ENCODE measurements around the gene SEC16A.
"Not testable (repeated sequence)": the region's sequence is repeated elsewhere in the genome, so short reads cannot be mapped to it uniquely, and the experiment has no call there.

Gene SEC16A

DNA sequence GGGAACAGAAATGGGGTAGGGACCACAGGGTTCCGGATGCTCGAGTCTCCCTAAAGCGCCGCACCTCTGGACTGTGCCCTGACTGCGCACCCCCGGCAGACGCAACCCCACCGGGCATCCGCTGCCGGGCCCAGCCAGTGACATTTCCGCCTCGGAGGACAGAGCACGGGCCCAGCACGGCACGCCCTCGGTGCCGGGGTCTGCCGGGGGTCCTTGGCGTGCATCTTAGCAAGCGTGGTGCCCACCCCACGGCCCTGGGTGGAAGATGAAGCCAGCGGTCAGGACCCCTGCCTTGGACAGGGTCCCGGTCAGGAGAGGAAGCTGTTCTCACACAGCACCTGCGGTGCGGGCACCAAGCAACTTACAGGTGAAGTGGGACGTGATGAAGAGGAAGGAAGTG lies 50.2 kb downstream of the SEC16A start:
- peaks cover 6% of the 10 kb centered on the region for H3K4me1 ChIP-seq (ENCODE audit: control insufficient read depth, insufficient read depth, low read length, poor library complexity, severe bottlenecking)
- H3K36me3 ChIP-seq (ENCODE audit: control insufficient read depth, insufficient read depth, low read length), result peaks cover 36% of the 10 kb centered on the region
- H3K27me3 ChIP-seq (replicated peaks; ENCODE audit: control insufficient read depth, insufficient read depth, low read length, poor library complexity, severe bottlenecking), result no peaks in the 10 kb centered on the region
- no peak for DNase-seq
- H3K4me3 ChIP-seq (ENCODE audit: insufficient read depth, low read depth, low read length, poor library complexity, severe bottlenecking), result no peak overlapping the region
- no peak overlapping the region for H3K27ac ChIP-seq (ENCODE audit: insufficient read depth, low read length, poor library complexity, severe bottlenecking)
- H3K9me3 ChIP-seq (ENCODE audit: control insufficient read depth, low read length), result no peaks in the 10 kb centered on the region

GRCh38 chr9:136431782-136432350 lies 51.0 kb downstream of the SEC16A start:
- Histone ChIP-seq H3K4me3 (ENCODE audit: insufficient read depth, low read depth, low read length, poor library complexity, severe bottlenecking) (no peak overlapping the region), H3K27ac (ENCODE audit: insufficient read depth, low read length, poor library complexity, severe bottlenecking) (no peak overlapping the region), H3K4me1 (ENCODE audit: control insufficient read depth, insufficient read depth, low read length, poor library complexity, severe bottlenecking) (no peaks in the 10 kb centered on the region), H3K27me3 (replicated peaks; ENCODE audit: control insufficient read depth, insufficient read depth, low read length, poor library complexity, severe bottlenecking) (no peaks in the 10 kb centered on the region), H3K36me3 (ENCODE audit: control insufficient read depth, insufficient read depth, low read length) (peaks cover 36% of the 10 kb centered on the region), H3K9me3 (ENCODE audit: control insufficient read depth, low read length) (no peaks in the 10 kb centered on the region)
- no peak for DNase-seq

DNA sequence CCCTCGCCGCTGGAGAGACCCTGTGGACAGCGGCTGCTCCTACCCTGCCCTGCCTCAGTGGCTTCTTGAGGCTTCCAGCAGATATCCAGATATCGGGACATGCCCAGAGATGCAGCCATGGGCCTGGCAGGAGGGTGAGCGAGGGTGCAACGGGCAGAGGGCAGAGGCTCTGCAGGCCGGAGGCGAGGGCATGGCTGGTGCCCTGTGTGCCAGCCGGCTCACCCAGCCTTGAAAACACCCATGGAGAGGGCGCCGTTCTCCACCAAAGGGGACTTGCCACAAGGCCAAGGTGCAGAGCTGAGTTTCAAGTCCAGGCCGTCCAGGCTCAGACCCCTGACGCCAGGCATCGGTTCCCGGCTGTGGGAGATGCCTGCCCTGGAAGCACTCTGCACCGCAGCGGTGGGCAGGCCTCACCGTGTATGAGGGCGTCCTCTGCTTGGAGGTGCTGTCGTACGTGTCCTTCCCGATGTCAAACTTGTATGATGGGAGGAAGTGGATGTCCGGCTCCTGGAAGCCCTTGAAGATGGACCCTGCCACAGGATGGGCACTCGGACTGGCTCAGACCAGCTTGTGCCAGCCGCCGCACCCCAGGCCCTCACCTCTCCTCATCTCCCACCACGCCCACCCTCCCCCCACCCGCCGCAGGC lies 52.1 kb downstream of the SEC16A start:
- peaks cover 36% of the 10 kb centered on the region for H3K36me3 ChIP-seq (ENCODE audit: control insufficient read depth, insufficient read depth, low read length)
- H3K4me3 ChIP-seq (ENCODE audit: insufficient read depth, low read depth, low read length, poor library complexity, severe bottlenecking), result no peak overlapping the region
- no peaks in the 10 kb centered on the region for H3K27me3 ChIP-seq (replicated peaks; ENCODE audit: control insufficient read depth, insufficient read depth, low read length, poor library complexity, severe bottlenecking)

DNA sequence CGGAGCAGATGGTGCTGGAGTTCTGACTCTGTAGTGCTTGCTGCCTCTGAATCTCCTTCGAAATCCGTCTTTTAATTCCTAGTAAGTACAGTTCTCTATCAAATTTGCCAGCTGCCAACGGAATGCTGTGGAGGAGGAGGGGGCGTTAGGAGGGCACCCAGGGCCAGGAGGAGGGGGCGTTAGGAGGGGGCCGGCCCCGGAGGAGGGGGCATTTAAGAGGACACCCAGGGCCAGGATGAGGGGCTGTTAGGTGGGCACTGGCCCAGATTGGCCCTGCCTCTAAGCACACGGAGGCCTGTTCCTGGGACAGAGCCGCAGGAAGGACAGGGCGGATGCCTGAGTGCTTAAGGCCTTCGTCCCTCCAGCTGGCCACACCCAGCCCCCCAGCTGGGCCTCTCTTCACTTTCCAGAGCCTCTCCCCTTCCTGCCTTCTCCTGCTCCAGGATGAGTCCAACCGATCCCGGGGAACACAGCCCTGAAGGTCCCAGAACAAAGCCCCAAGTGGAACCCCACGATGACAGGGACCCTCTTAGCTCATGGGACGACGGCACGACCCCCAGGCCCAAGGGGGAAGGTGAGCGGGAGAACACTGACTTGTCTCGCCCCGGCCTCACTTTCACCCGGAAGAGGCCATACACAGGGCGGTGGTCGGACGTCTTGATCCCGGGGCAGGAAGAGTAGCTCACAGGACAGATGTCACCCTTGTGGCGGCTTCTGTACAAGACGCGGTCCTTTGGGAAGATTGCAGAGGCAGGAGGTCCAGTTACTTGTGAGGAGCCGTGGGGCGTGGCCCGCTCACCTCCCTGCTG lies 53.0 kb downstream of the SEC16A start:
- Histone ChIP-seq H3K9me3 (ENCODE audit: control insufficient read depth, low read length) (no peaks in the 10 kb centered on the region), H3K4me3 (ENCODE audit: insufficient read depth, low read depth, low read length, poor library complexity, severe bottlenecking) (no peak overlapping the region), H3K4me1 (ENCODE audit: control insufficient read depth, insufficient read depth, low read length, poor library complexity, severe bottlenecking) (no peaks in the 10 kb centered on the region), H3K36me3 (ENCODE audit: control insufficient read depth, insufficient read depth, low read length) (peaks cover 37% of the 10 kb centered on the region), H3K27ac (ENCODE audit: insufficient read depth, low read length, poor library complexity, severe bottlenecking) (no peak overlapping the region), H3K27me3 (replicated peaks; ENCODE audit: control insufficient read depth, insufficient read depth, low read length, poor library complexity, severe bottlenecking) (no peaks in the 10 kb centered on the region)
- DNase-seq, result no peak

More for the DNA sequence above, 52.1 kb downstream of the SEC16A start:
- no peaks in the 10 kb centered on the region for H3K4me1 ChIP-seq (ENCODE audit: control insufficient read depth, insufficient read depth, low read length, poor library complexity, severe bottlenecking)
- H3K9me3 ChIP-seq (ENCODE audit: control insufficient read depth, low read length), result no peaks in the 10 kb centered on the region
- DNase-seq, result no peak
- H3K27ac ChIP-seq (ENCODE audit: insufficient read depth, low read length, poor library complexity, severe bottlenecking), result no peak overlapping the region

DNA sequence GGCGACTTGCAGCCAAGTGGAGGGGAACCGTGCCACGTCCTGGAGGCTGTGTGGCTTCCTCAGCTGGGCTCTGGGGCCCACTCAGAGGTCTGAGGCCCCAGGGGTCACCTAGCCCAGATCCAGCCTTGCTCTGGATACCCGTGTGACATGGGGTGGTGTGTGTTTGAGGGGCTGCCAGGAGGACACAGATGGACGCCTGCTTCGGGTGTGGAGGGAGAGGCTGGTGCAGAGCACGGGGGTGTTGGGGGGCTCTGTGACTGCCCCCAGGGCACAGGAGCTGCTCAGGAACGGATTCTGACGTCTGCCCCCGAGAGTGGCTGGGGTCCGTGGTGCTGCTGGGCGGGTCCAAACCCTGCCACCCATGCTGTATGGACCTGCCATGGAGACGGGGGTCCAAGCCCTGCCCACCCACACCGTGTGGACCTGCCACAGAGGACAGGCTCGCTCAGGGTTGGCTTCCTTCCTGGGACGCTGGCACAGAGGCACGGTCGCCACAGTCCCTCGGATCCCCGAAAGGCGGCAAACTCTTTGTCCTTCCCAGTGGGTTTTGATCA lies 53.7 kb downstream of the SEC16A start:
- peaks cover 41% of the 10 kb centered on the region for H3K36me3 ChIP-seq (ENCODE audit: control insufficient read depth, insufficient read depth, low read length)
- no peak for DNase-seq
- H3K4me1 ChIP-seq (ENCODE audit: control insufficient read depth, insufficient read depth, low read length, poor library complexity, severe bottlenecking), result no peaks in the 10 kb centered on the region
- no peaks in the 10 kb centered on the region for H3K27me3 ChIP-seq (replicated peaks; ENCODE audit: control insufficient read depth, insufficient read depth, low read length, poor library complexity, severe bottlenecking)
- no peak overlapping the region for H3K27ac ChIP-seq (ENCODE audit: insufficient read depth, low read length, poor library complexity, severe bottlenecking)
- H3K9me3 ChIP-seq (ENCODE audit: control insufficient read depth, low read length), result no peaks in the 10 kb centered on the region
- H3K4me3 ChIP-seq (ENCODE audit: insufficient read depth, low read depth, low read length, poor library complexity, severe bottlenecking), result no peak overlapping the region

GRCh38 chr9:136426787-136427186 lies 56.1 kb downstream of the SEC16A start:
- H3K4me3 ChIP-seq (ENCODE audit: insufficient read depth, low read depth, low read length, poor library complexity, severe bottlenecking), result no peak overlapping the region
- H3K4me1 ChIP-seq (ENCODE audit: control insufficient read depth, insufficient read depth, low read length, poor library complexity, severe bottlenecking), result no peaks in the 10 kb centered on the region
- H3K27me3 ChIP-seq (replicated peaks; ENCODE audit: control insufficient read depth, insufficient read depth, low read length, poor library complexity, severe bottlenecking), result no peaks in the 10 kb centered on the region
- DNase-seq, result no peak
- peaks cover 49% of the 10 kb centered on the region for H3K36me3 ChIP-seq (ENCODE audit: control insufficient read depth, insufficient read depth, low read length)
- no peak overlapping the region for H3K27ac ChIP-seq (ENCODE audit: insufficient read depth, low read length, poor library complexity, severe bottlenecking)
- no peaks in the 10 kb centered on the region for H3K9me3 ChIP-seq (ENCODE audit: control insufficient read depth, low read length)

GRCh38 chr9:136425367-136425766 lies 57.5 kb downstream of the SEC16A start:
- H3K36me3 ChIP-seq (ENCODE audit: control insufficient read depth, insufficient read depth, low read length), result peaks cover 56% of the 10 kb centered on the region

GRCh38 chr9:136424750-136425362 lies 58.0 kb downstream of the SEC16A start:
- no peak overlapping the region for H3K27ac ChIP-seq (ENCODE audit: insufficient read depth, low read length, poor library complexity, severe bottlenecking)
- no peak overlapping the region for H3K4me3 ChIP-seq (ENCODE audit: insufficient read depth, low read depth, low read length, poor library complexity, severe bottlenecking)
- DNase-seq, result no peak
- H3K4me1 ChIP-seq (ENCODE audit: control insufficient read depth, insufficient read depth, low read length, poor library complexity, severe bottlenecking), result no peaks in the 10 kb centered on the region
- no peaks in the 10 kb centered on the region for H3K9me3 ChIP-seq (ENCODE audit: control insufficient read depth, low read length)
- H3K36me3 ChIP-seq (ENCODE audit: control insufficient read depth, insufficient read depth, low read length), result peaks cover 53% of the 10 kb centered on the region
- no peaks in the 10 kb centered on the region for H3K27me3 ChIP-seq (replicated peaks; ENCODE audit: control insufficient read depth, insufficient read depth, low read length, poor library complexity, severe bottlenecking)

More at GRCh38 chr9:136425367-136425766, 57.5 kb downstream of the SEC16A start:
- not testable (repeated sequence) for H3K27me3 ChIP-seq (replicated peaks; ENCODE audit: control insufficient read depth, insufficient read depth, low read length, poor library complexity, severe bottlenecking); H3K27ac ChIP-seq (ENCODE audit: insufficient read depth, low read length, poor library complexity, severe bottlenecking); H3K9me3 ChIP-seq (ENCODE audit: control insufficient read depth, low read length); DNase-seq; H3K4me3 ChIP-seq (ENCODE audit: insufficient read depth, low read depth, low read length, poor library complexity, severe bottlenecking); H3K4me1 ChIP-seq (ENCODE audit: control insufficient read depth, insufficient read depth, low read length, poor library complexity, severe bottlenecking)

DNA sequence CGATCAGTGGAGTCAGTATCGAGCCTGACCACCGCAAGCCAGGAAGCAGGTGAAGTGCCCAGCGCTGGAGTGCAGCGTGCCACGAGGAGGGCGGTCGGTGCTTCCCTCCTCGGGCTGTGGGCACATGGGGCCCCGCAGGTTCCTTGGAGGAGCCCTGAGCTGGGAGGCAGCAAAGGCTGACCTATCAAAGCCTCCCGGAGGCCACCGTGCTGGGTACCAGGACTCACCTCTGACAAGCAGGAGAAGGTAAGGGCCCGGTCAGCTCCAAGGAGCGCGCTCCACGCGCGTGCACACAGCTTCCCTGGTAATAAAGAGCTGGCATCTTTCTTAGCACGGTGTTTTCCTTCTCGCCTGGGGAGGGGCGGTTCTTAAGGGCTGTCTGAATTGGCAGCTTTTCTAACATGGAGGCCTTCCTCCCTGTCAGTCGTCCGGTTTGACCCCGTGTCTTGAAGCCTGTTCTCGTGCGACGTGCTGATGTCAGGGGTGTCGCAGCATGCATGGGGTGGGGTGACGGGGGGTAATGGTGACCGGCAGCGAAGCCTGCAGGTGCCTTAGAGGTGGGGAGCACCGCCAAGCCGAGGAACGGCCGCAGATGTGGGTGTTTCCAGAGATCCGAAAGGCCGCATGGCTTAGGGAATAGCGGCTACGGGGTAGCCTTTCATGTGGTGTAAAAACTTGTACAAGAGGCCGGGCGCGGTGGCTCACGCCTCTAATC lies 59.3 kb downstream of the SEC16A start:
- no peaks in the 10 kb centered on the region for H3K4me1 ChIP-seq (ENCODE audit: control insufficient read depth, insufficient read depth, low read length, poor library complexity, severe bottlenecking)
- H3K27me3 ChIP-seq (replicated peaks; ENCODE audit: control insufficient read depth, insufficient read depth, low read length, poor library complexity, severe bottlenecking), result no peaks in the 10 kb centered on the region
- H3K36me3 ChIP-seq (ENCODE audit: control insufficient read depth, insufficient read depth, low read length), result peaks cover 53% of the 10 kb centered on the region
- H3K9me3 ChIP-seq (ENCODE audit: control insufficient read depth, low read length), result no peaks in the 10 kb centered on the region
- H3K4me3 ChIP-seq (ENCODE audit: insufficient read depth, low read depth, low read length, poor library complexity, severe bottlenecking), result no peak overlapping the region
- DNase-seq, result no peak
- H3K27ac ChIP-seq (ENCODE audit: insufficient read depth, low read length, poor library complexity, severe bottlenecking), result no peak overlapping the region

All from effector memory CD4-positive, alpha-beta T cell (primary cell).